ENCODE results near the gene AGAP1.

The AGAP1 gene

GRCh38 chr2:235999011-235999410 is 505.2 kb downstream of the AGAP1 start:
- DNase-seq (ENCODE audit: low spot score) = no peak

GRCh38 chr2:236001166-236001828 is 507.5 kb downstream of the AGAP1 start:
- DNase-seq (ENCODE audit: low spot score) = no peak

GRCh38 chr2:236001854-236002253 is 508.0 kb downstream of the AGAP1 start:
- peak; percentile 15 for DNase-seq (ENCODE audit: low spot score)

- DNase-seq (ENCODE audit: low spot score) = no peak
These were observed 514.2 kb downstream of the AGAP1 start for GRCh38 chr2:236008006-236008405.

- no peak for DNase-seq (ENCODE audit: low spot score)
These were observed 515.0 kb downstream of the AGAP1 start for GRCh38 chr2:236008857-236009256.

GRCh38 chr2:236010920-236011685 is 517.3 kb downstream of the AGAP1 start:
- no peak for DNase-seq (ENCODE audit: low spot score)

GRCh38 chr2:236012155-236012554 is 518.3 kb downstream of the AGAP1 start:
- no peak for DNase-seq (ENCODE audit: low spot score)

GRCh38 chr2:236014408-236015131 is 520.7 kb downstream of the AGAP1 start:
- peak; percentile 15 for DNase-seq (ENCODE audit: low spot score)

- no peak for DNase-seq (ENCODE audit: low spot score)
These were observed 521.3 kb downstream of the AGAP1 start for GRCh38 chr2:236015171-236015570.

GRCh38 chr2:236016496-236016895 is 522.7 kb downstream of the AGAP1 start:
- DNase-seq (ENCODE audit: low spot score) = no peak

- DNase-seq (ENCODE audit: low spot score) = no peak
These were observed 523.6 kb downstream of the AGAP1 start for GRCh38 chr2:236017446-236017845.

- no peak for DNase-seq (ENCODE audit: low spot score)
These were observed 525.6 kb downstream of the AGAP1 start for GRCh38 chr2:236019434-236019833.

GRCh38 chr2:236021499-236022057 is 527.7 kb downstream of the AGAP1 start:
- DNase-seq (ENCODE audit: low spot score) = no peak

- no peak for DNase-seq (ENCODE audit: low spot score)
These were observed 528.3 kb downstream of the AGAP1 start for GRCh38 chr2:236022128-236022527.

- DNase-seq (ENCODE audit: low spot score) = no peak
These were observed 532.0 kb downstream of the AGAP1 start for GRCh38 chr2:236025892-236026291.

GRCh38 chr2:236026841-236027240 is 533.0 kb downstream of the AGAP1 start:
- DNase-seq (ENCODE audit: low spot score) = no peak

- DNase-seq (ENCODE audit: low spot score) = no peak
These were observed 534.2 kb downstream of the AGAP1 start for GRCh38 chr2:236028066-236028465.

- DNase-seq (ENCODE audit: low spot score) = no peak
These were observed 539.6 kb downstream of the AGAP1 start for GRCh38 chr2:236033462-236033861.

GRCh38 chr2:236034974-236035373 is 541.1 kb downstream of the AGAP1 start:
- no peak for DNase-seq (ENCODE audit: low spot score)

- DNase-seq (ENCODE audit: low spot score) = no peak
These were observed 542.2 kb downstream of the AGAP1 start for GRCh38 chr2:236036045-236036444.

- no peak for DNase-seq (ENCODE audit: low spot score)
These were observed 544.3 kb downstream of the AGAP1 start for GRCh38 chr2:236038096-236038495.

- DNase-seq (ENCODE audit: low spot score) = no peak
These were observed 546.9 kb downstream of the AGAP1 start for GRCh38 chr2:236040600-236041328.
